Retina (tissue), 1 donor: ENCODE measurements around the gene LRBA.

ENCODE experiments used
- DNase-seq: peaks from one replicate; pipeline ENCODE4 v3.0.0-alpha.2; 2016

LRBA gene

DNA sequence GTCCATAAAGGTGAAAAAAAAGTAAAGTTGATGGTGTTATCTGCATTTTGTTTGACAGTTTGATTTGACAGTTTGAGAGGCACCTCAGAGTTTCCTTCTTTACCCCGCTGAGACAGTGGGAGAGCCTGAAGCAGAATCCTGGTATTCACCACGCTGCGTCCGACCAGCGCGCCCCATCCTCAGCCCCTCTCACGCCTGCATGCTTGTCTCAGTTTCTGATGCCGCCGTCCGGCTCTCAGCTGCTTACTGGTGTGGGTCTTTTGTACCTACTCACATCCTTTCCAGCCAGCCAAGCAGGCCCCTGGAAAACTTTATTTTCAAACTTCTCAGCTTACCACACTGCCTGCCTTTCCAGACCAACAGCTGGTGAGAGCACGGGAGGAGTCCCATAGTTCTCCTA, 761.7 kb downstream of the LRBA start:
- DNase-seq = no peak

DNA sequence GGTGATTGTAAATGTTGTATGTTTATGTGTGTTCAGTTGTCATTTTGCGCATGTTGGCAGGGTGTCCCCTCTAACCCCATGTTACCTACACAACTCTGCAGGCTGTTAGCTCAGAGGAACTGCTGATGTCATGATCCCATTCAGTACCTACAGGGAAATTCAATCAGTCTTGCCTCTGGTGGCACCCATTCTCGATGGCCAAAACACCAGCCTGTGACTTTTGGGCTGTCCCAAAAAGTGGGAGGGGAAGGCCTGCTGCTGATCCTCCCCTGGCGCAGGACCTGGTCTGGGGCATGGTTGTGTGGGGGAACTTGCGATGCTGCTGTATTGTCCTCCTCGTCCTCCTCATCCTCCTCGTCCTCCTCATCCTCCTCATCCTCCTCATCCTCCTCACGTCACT, 762.3 kb downstream of the LRBA start:
- no peak for DNase-seq

DNA sequence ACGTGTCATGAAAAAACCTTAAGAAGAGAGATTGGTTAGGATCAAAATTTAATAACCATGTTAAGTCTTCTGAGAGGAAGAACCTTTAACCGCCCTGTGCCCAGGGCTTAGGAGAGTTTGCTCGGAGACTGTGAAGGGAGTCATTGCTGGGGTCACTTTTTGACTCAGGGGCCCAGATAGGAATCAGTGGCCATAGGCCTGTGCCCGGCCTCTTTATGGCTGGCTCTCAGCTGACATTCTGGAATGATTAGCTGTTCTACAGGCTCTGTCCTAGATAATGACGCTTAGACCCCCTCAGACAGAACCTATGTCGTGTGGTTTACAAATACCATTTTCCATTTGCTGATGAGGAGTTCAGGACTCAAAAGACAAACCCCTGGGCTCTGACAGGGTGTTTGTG, 762.8 kb downstream of the LRBA start:
- no peak for DNase-seq

DNA sequence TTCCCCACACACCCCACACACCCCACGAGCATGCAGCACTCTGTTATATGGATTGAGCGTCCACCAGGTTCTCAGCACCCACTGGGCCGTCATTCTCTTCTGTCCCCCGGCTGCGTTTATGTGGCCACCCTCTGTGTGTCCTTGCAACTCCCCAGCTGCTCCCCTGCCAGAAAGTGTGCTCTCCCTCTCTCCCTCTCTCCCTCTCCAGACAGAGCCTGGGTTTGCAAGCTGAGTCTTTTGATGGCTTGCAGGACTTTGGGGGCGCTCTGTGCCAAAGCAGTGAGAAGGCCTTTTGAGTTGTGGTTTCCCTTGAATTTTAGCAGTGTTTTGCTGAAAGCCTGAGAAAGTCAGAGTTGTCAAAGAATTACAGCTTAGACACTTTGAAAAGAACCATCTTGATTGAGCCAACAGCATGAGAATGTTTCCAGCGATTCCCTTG, 763.3 kb downstream of the LRBA start:
- DNase-seq = no peak

DNA sequence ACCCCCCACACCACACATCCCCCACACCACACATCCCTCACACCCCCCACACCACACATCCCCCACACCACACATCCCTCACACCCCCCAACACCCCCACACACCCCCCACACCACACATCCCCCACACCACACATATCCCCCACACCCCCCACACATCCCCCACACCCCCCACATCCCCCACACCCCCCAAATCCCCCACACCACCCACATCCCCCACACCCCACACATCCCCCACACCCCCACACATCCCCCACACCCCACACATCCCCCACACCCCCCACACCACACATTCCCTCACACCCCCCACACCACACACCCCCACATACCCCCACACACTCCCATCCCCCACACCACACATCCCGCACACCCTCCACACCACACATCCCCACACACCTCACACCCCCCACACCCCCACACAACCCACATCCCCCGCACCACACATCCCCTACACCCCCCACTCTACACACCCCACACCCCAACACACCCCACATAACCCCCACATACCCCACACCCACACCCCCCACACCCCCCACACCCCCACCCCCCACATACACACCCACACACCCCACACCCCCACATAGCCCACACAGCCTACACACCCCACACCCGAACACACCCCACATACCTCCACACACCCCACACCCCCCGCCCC, 764.0 kb downstream of the LRBA start:
- DNase-seq = no peak

DNA sequence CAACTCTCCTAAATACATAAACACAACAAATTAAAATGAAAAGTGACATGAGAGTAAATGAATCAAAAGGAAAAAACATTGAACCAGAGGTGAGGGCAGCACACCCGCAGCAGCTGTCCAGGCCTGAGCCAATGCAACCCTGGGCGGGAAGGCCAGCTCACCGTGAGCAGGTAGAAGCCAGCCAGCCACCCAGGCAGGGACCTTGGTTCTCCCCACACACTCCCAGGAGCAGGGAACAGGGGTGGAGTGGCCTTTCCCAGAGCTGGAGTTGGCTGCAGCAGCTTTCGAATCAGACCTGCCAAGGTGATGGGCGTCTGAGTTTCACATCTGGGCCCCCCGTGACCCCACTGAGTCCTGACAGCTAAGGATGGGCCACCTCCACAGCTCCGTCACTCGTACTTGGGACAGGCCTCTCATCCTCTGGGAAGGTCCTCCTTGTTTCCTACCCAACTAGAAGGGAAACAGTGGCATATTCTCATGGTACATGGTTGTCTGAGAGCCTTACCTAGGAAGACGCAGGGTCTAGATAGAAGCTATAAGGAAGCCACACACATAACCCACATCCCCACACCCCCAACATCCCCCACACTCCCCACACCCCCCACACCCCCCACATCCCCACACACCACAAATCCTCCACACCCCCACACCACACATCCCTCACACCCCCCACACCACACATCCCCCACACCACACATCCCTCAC, 764.6 kb downstream of the LRBA start:
- no peak for DNase-seq

DNA sequence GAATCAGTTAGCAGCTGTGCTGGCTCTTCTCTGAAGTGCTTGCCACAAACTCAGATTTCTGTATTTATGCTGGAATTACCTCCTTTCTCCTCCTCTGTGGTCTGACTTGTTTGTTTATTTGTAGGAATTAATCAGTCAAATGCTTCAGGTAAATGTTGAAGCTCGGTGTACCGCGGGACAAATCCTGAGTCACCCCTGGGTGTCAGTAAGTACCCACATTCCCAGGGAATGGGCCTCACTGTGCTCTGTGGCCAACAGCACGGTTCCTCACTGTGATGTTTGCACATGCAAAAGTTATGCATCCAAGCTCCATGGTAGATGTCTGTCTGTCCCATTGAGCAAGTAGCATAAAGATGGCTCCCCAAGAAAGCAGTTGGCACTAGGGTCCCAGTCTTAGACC, 766.9 kb downstream of the LRBA start:
- DNase-seq = no peak

DNA sequence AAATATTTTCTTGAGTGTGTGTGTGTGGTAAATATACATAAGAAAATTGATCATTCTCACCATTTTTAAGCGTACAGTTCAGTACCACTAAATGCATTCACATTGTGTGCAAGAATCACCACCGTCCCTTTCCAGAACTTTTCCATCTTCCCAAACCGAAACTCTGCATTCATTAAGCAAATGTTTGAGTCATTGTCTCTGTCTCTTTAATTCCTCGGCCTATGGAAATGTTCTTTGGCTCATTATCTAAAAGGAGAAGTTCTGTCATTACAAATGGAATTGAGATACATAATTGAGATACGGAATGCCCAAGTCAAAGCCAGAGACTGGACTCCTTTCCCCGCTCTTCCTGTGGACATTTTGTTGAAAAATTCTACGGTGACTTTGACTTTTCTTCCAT, 767.9 kb downstream of the LRBA start:
- no peak for DNase-seq

DNA sequence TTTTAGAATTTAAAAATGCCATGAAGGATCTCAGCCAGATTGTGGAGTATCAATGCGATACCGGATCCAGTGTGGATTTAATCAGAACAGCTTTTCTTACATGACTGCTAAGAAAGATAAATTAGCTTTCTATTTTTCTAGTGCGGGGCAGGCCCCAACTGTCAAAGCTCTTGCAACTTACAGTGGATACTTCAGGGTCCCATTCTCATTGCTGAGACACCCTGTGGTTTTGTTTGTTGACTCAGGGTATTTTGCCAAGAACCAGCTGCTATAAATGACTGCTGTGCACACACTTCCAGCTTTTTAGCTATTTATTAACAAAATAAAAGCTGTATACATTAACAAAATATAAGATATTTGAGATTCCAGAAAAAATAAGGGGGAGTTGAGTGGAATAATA, 770.5 kb downstream of the LRBA start:
- no peak for DNase-seq

DNA sequence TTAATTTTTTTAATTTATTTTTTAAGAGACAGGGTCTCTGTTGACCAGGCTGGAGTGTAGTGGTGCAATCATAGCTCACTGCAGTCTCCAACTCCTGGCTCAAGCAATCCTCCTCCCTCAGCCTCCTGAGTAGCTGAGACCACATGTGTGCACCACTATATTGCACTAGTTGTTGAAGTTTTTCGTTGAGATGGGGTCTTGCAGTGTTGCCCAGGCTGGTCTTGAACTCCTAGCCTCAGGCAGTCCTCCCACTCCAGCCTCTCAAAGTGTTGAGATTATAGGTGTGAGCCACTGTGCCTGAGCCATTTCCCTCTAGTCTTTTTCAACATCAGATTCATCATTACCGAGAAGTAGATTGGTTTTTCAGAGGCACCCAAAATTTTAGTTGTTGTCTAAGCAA, 771.2 kb downstream of the LRBA start:
- DNase-seq = no peak

DNA sequence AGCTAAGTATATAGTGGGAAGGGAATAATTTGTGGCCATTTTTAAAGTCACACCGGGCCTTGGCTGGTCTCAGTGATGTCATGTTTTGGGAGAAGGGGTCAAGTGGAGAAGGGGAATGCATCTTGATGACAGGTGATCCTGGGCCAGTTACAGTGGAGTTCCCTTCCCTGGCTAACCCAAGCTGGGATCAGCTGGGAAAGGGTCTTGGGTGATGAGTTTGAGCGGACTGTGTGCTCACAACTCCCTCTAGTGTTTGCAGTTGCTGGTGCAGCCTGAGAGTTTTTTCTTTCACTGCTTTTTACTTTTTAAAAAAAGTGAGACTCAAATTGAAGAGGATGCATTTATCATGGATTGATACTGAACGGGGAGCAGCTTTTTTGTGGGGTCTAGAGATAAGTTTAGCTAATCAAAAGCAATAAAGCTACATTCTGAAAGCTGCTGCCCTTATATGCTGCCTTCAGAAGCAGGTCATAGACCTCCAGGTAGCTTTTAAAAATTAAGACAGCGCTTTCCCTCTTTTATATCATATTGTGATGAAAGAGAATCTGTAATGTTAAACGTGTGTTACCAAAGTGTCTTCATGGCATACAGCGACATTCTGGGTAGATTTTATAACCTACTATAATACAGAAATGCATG, 772.1 kb downstream of the LRBA start:
- peak; percentile 73 for DNase-seq

DNA sequence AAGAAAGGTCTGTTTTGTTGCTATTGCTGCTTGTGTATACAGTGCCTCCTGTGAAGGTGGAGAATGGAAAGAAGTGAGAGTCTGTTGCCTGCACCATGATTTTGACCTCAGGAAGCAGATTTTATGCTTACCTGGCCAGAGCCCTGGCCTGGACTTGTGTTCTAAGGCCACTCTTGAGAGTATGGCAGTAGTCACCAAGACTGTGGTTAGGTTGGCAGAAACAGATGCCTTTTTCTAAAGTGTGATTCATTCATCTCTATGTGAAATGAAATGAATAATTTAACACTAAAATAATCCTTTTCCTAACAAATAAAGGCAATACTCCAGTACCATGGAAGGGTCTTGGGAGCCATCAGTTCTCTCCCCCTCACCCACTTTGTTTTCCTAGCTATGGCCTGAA, 775.1 kb downstream of the LRBA start:
- no peak for DNase-seq

DNA sequence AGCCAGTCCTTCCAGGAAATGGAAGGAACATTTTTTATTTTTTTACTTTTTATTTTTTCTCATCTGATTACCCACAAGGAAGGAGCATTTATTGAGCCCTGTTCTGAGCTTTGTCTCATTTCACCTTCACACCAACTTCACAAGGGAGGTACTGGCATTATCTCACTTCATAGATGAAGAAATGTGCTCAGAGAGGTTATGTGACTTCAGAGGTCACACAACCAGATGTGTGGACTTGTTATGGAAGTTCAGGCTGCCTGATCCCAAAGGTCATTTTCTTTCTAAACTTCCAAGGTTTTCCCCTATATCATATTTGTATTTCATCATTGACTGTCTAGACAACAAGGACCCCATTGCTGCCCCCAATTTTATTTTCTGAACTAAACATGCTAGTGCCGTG, 776.5 kb downstream of the LRBA start:
- DNase-seq = no peak

DNA sequence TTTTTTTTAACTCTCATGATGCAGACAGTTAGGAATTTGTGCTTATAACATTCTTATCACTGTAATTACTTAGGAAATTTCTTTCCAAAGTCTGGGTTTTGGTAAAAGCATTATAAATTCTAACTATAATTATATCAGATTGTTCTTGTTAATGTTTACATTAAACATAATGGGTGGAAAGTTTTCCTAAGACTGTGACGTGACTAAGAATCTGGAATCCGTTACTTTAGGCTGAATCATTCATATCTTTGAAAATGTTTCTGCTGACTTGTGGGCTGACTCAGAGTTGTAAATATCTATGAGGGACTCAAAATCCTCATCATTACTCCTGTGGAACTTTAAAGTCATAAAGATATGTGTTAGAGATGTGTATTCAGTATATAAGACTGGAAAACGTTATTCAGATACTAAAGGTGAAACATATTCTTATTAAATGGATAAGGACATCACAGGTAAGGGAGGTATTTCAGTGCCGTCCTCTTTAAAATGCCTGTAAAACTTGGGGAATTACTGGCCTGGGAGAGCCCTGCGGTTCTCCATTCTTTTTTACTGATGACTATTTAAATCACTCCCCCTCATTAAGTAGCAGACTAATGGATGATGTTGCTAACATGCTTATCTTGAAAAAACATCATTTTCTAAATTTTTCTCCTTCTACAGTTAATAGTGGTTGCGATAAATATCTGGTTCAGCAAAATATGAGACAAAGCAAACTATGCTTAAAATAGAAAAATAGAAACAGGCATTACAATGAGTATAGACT, 777.8 kb downstream of the LRBA start:
- no peak for DNase-seq

DNA sequence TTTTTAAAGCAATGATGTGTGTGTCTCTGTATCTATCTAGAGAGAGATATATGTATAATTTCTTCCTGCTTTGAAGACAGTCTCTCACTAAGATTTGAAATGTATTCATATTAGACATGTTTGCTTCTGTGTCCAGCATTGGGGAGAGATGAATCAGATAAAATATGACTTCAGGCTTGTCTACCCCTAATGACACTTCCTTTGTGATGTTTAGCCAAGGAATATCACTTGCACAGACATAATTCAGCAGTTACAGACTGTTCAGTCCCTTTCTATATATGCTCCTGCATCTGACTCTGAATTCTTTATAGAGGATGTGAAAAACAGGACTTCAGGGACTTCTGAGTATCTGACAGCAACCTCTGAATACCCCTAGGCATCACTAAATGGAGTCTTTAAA, 778.5 kb downstream of the LRBA start:
- DNase-seq = no peak

DNA sequence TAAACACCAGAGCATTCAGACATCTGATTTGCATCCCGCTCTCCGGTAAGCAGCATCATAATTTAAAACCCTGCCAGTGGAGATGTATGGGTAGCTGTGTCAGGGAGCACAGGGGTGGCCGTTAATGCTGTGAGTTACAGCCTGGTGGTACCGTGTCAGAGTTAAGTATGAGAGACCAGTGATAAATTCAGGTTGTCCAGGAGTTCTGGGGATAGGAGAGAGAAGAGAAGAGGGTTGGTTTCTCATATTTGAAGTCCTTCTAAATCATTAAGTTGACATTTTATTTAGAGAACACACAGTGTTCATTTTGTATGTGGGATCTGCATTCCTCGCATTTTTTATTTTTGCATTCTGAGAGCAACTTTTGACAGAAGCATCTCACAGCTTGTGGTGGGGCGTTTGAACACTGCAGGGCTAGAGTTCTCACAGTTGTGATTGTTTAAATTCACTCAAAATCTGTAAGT, 779.2 kb downstream of the LRBA start:
- no peak for DNase-seq

DNA sequence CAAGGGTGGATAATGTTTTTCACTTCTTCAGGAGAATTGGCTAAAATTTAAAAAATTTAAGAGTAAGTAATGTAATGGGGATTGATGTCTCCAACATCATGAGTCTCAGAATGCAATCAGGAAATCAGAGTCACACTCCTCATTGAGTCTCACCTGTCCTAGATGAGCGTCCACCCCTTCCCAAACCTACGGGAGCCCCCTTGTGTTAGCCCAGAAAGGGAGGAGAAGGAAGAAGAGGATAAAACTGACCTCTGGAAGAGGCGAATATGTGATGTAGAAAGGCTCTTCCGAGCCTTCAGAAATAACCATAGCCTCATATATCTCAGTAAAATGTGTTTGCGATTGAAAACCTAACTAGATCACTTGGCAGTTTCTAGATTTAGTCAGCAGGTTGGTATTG, 779.8 kb downstream of the LRBA start:
- DNase-seq = no peak

DNA sequence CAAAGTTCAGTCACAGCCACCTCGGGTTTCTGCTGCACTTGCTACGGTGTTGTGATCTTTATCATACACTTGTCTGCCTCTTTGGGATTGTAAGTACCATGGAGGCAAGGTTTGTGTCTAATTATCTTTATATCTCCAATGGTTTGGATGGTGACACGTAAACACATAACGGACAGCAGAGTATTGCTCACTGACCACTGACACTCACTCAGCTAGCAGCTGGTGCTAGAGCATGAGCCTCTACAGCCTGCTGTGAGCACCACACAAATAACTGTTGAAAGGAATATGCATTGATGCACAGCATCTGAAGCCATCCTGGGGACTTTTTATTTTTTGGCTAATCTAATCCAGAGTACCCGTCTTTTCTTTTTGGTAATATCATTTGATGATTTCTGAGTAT, 780.8 kb downstream of the LRBA start:
- no peak for DNase-seq

DNA sequence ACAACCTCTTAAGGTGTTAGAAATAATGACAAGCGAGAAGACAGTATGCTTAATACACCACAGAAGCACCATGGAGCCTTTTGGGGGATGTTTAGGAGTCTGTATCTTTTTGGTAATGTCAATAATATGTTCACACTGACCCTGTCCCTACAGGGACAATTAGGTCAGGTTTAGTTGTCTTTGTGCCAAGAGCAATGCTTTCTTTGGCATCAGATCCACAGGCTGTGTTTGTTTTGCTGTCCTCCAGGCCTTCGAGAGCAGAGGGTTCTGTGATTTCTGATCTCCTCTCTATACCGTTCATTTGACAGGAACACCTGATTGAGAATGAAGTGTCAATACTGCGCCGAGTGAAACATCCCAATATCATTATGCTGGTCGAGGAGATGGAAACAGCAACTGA, 783.1 kb downstream of the LRBA start:
- DNase-seq = no peak

DNA sequence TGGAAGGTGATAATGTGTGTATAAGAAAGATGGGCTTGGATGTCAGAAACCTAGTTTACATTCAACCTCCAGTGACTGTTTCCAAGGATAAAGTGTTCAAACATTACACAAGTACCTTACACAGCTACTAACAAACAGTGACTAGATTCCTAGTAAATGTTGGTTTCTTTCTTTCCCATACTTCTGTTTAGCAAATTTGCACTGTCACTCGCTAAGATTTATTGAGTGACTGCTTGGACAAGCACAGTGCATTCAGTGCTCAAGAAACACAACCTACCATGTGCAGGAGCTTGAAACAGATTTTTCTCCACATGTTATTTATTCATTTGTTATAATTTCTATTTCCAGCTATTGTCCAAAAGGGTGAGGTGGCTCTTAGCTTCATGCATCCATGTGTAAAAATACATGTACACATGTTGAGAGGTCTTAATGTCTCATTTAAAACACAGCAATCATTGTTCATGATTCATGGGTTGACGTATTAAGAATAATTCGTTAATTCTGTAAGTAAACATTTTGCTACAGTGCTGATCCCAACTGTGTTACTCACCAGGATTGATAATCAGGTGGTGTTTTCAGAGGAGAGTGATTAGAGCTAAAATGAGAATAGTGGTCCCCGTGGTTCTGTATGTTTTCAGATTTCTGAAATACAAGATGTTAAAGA, 783.8 kb downstream of the LRBA start:
- DNase-seq = no peak

DNA sequence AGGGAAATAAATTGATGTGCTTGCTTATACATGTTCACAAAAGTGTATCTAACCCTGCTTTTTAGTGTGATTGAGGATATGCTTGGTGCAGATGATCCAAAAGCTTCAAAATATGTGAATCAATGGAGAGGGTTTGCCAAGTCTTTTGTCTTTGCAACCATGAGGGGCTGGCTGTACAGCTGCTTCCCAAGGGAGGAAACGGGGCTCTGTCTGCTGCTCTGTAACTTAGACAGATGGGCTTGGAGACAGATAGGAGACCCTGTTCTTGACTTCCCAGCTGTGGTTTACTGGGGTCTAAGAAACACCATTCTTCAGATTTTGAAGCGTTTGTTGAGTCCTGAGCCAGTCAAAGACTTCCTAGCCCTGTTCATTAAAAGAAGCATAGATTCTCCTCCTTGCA, 784.5 kb downstream of the LRBA start:
- no peak for DNase-seq

DNA sequence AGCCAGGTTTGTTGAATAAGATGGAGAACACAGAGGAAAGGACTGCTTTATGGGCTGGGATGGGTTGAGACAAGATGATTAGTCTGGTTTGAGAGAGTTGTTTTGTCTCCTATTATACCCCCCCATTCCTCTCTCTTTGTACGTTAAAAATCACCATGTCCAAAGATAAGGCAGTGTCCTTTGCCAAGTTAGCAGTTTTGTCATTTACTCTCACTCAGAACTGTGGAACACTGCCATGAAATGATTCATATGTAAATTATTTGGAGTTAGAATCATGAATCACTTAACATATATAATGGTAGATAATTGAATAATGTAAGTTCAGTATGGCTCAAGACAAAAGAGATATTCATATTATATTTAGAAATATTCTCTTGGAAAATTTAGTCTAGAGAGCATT, 785.6 kb downstream of the LRBA start:
- no peak for DNase-seq
